AG08395 (cell line): Measurements from ENCODE around the gene TAOK1.
"Not testable (repeated sequence)": the region's sequence is repeated elsewhere in the genome, so short reads cannot be mapped to it uniquely, and the experiment has no call there.

ENCODE experiments used
- DNase-seq: peaks from one replicate; pipeline ENCODE4 v3.0.0; 2012; ENCODE audit warnings: mixed read lengths, low spot score

Gene TAOK1

GRCh38 chr17:29445844-29446243 lies 55.7 kb downstream of the TAOK1 start:
- DNase-seq = no peak

GRCh38 chr17:29449865-29450671 lies 59.9 kb downstream of the TAOK1 start:
- no peak for DNase-seq

GRCh38 chr17:29451121-29451742 lies 61.1 kb downstream of the TAOK1 start:
- no peak for DNase-seq

- no peak for DNase-seq
Observed at GRCh38 chr17:29458066-29458465, 67.9 kb downstream of the TAOK1 start.

- DNase-seq = no peak
Observed at GRCh38 chr17:29461483-29462206, 71.5 kb downstream of the TAOK1 start.

- no peak for DNase-seq
Observed at GRCh38 chr17:29469276-29469675, 79.1 kb downstream of the TAOK1 start.

- not testable (repeated sequence) for DNase-seq
Observed at GRCh38 chr17:29473437-29473836, 83.3 kb downstream of the TAOK1 start.

- DNase-seq = no peak
Observed at GRCh38 chr17:29474297-29474696, 84.1 kb downstream of the TAOK1 start.

- no peak for DNase-seq
Observed at GRCh38 chr17:29475891-29476290, 85.7 kb downstream of the TAOK1 start.

GRCh38 chr17:29480249-29480928 lies 90.2 kb downstream of the TAOK1 start:
- DNase-seq = not testable (repeated sequence)

- DNase-seq = no peak
Observed at GRCh38 chr17:29483503-29483902, 93.3 kb downstream of the TAOK1 start.

GRCh38 chr17:29495011-29495410 lies 104.8 kb downstream of the TAOK1 start:
- DNase-seq = peak; percentile 30

GRCh38 chr17:29504711-29505110 lies 114.5 kb downstream of the TAOK1 start:
- peak; percentile 22 for DNase-seq

GRCh38 chr17:29505836-29506235 lies 115.7 kb downstream of the TAOK1 start:
- no peak for DNase-seq

- no peak for DNase-seq
Observed at GRCh38 chr17:29510953-29511352, 120.8 kb downstream of the TAOK1 start.

- DNase-seq = peak; percentile 6
Observed at GRCh38 chr17:29514792-29515191, 124.6 kb downstream of the TAOK1 start.

- no peak for DNase-seq
Observed at GRCh38 chr17:29518359-29518758, 128.2 kb downstream of the TAOK1 start.

GRCh38 chr17:29524692-29525091 lies 134.5 kb downstream of the TAOK1 start:
- DNase-seq = no peak

GRCh38 chr17:29526322-29526721 lies 136.2 kb downstream of the TAOK1 start:
- DNase-seq = no peak

- no peak for DNase-seq
Observed at GRCh38 chr17:29533976-29534375, 143.8 kb downstream of the TAOK1 start.

GRCh38 chr17:29544066-29544465 lies 153.9 kb downstream of the TAOK1 start:
- no peak for DNase-seq

GRCh38 chr17:29546085-29546484 lies 155.9 kb downstream of the TAOK1 start:
- DNase-seq = no peak
